Measurements from ENCODE around the gene LARP4B. TPM values are rescaled to one million over a fixed set of nuclear protein-coding genes. Genes with fewer than 3 reads are reported as not detected.

LARP4B gene
- polyA plus RNA-seq, 1 experiment: 33.5 TPM

- no peak overlapping the region for H3K27ac ChIP-seq (ENCODE audit: low read depth, low read length)
- no peaks in the 10 kb centered on the region for H3K9me3 ChIP-seq (ENCODE audit: control insufficient read depth, insufficient read depth, low read length)
- ChIA-PET POLR2A (no interaction called here), CTCF (no interaction called here)
- H3K27me3 ChIP-seq (ENCODE audit: control insufficient read depth, insufficient read depth, low read length): no peaks in the 10 kb centered on the region
- no peak for DNase-seq (ENCODE audit: low read depth, low spot score)
- no peak for TF ChIP-seq CTCF (IDR thresholded peaks at IDR 0.05; ENCODE audit: low read depth, low read length)
- no peak overlapping the region for H3K4me3 ChIP-seq (ENCODE audit: low read depth, low read length)
Measured at GRCh38 chr10:916716-917415, 14.6 kb downstream of the LARP4B start.

GRCh38 chr10:909831-910230 lies 21.7 kb downstream of the LARP4B start:
- no peaks in the 10 kb centered on the region for H3K9me3 ChIP-seq (ENCODE audit: control insufficient read depth, insufficient read depth, low read length)
- ChIA-PET CTCF (no interaction called here), POLR2A (interaction anchor here (1.0 kb wide), 2 partner anchors 13 to 22 kb away, joined by 4 to 13 read pairs; partner anchors contain the start of gene LARP4B)
- DNase-seq (ENCODE audit: low read depth, low spot score): no peak
- no peak overlapping the region for H3K4me3 ChIP-seq (ENCODE audit: low read depth, low read length)
- no peak for TF ChIP-seq CTCF (IDR thresholded peaks at IDR 0.05; ENCODE audit: low read depth, low read length)
- no peaks in the 10 kb centered on the region for H3K27me3 ChIP-seq (ENCODE audit: control insufficient read depth, insufficient read depth, low read length)
- H3K27ac ChIP-seq (ENCODE audit: low read depth, low read length): no peak overlapping the region

GRCh38 chr10:905972-906371 lies 25.5 kb downstream of the LARP4B start:
- no peak for DNase-seq (ENCODE audit: low read depth, low spot score)
- Histone ChIP-seq H3K9me3 (ENCODE audit: control insufficient read depth, insufficient read depth, low read length) (no peaks in the 10 kb centered on the region), H3K27me3 (ENCODE audit: control insufficient read depth, insufficient read depth, low read length) (no peaks in the 10 kb centered on the region), H3K27ac (ENCODE audit: low read depth, low read length) (no peak overlapping the region), H3K4me3 (ENCODE audit: low read depth, low read length) (no peak overlapping the region)
- POLR2A ChIA-PET: interaction anchor here (1.4 kb wide), 1 partner anchor 26 kb away, joined by 3 read pairs; the partner anchor contains the start of gene LARP4B
- no peak for TF ChIP-seq CTCF (IDR thresholded peaks at IDR 0.05; ENCODE audit: low read depth, low read length)
- CTCF ChIA-PET: no interaction called here

GRCh38 chr10:905503-905902 lies 26.0 kb downstream of the LARP4B start:
- H3K27me3 ChIP-seq (ENCODE audit: control insufficient read depth, insufficient read depth, low read length): no peaks in the 10 kb centered on the region
- POLR2A ChIA-PET: interaction anchor here (1.4 kb wide), 1 partner anchor 26 kb away, joined by 3 read pairs; the partner anchor contains the start of gene LARP4B
- no peak overlapping the region for H3K27ac ChIP-seq (ENCODE audit: low read depth, low read length)
- no peak overlapping the region for H3K4me3 ChIP-seq (ENCODE audit: low read depth, low read length)
- CTCF ChIA-PET: no interaction called here
- TF ChIP-seq CTCF (IDR thresholded peaks at IDR 0.05; ENCODE audit: low read depth, low read length): no peak
- DNase-seq (ENCODE audit: low read depth, low spot score): no peak
- no peaks in the 10 kb centered on the region for H3K9me3 ChIP-seq (ENCODE audit: control insufficient read depth, insufficient read depth, low read length)

- no peak for DNase-seq (ENCODE audit: low read depth, low spot score)
- Histone ChIP-seq H3K4me3 (ENCODE audit: low read depth, low read length) (no peak overlapping the region), H3K27ac (ENCODE audit: low read depth, low read length) (no peak overlapping the region), H3K27me3 (ENCODE audit: control insufficient read depth, insufficient read depth, low read length) (no peaks in the 10 kb centered on the region), H3K9me3 (ENCODE audit: control insufficient read depth, insufficient read depth, low read length) (no peaks in the 10 kb centered on the region)
- POLR2A ChIA-PET: no interaction called here
- CTCF ChIA-PET: no interaction called here
- no peak for TF ChIP-seq CTCF (IDR thresholded peaks at IDR 0.05; ENCODE audit: low read depth, low read length)
Measured at GRCh38 chr10:904403-904802, 27.1 kb downstream of the LARP4B start.

Data from AG04450 (cell line).